ENCODE data around the gene RTL10.
A peak's percentile ranks its signal among the peaks of the same experiment; 100 is the strongest.

Gene RTL10

GRCh38 chr22:19863571-19863970 is 8.9 kb upstream of the RTL10 start:
- no peak overlapping the region for H3K4me3 Mint-ChIP-seq
- no peak overlapping the region for H3K27ac Mint-ChIP-seq
- H3K9me3 Mint-ChIP-seq, result no peaks in the 10 kb centered on the region
- no peaks in the 10 kb centered on the region for H3K27me3 Mint-ChIP-seq
- no peaks in the 10 kb centered on the region for H3K36me3 Mint-ChIP-seq (ENCODE audit: low read depth)
- H3K4me1 Mint-ChIP-seq (ENCODE audit: low read depth), result peaks cover 4% of the 10 kb centered on the region

- H3K27ac Mint-ChIP-seq, result no peak overlapping the region
- H3K36me3 Mint-ChIP-seq (ENCODE audit: low read depth), result no peaks in the 10 kb centered on the region
- H3K27me3 Mint-ChIP-seq, result no peaks in the 10 kb centered on the region
- H3K4me3 Mint-ChIP-seq, result no peak overlapping the region
- H3K9me3 Mint-ChIP-seq, result no peaks in the 10 kb centered on the region
- H3K4me1 Mint-ChIP-seq (ENCODE audit: low read depth), result peaks cover 7% of the 10 kb centered on the region
These were observed 8.1 kb upstream of the RTL10 start for GRCh38 chr22:19862619-19863246.

GRCh38 chr22:19859861-19860510 is 5.3 kb upstream of the RTL10 start:
- H3K27ac Mint-ChIP-seq, result peak overlapping the region; percentile 8
- H3K27me3 Mint-ChIP-seq, result no peaks in the 10 kb centered on the region

GRCh38 chr22:19857382-19857781 is 2.7 kb upstream of the RTL10 start:
- H3K9me3 Mint-ChIP-seq, result no peaks in the 10 kb centered on the region
- no peaks in the 10 kb centered on the region for H3K27me3 Mint-ChIP-seq
- peak overlapping the region; percentile 95 for H3K27ac Mint-ChIP-seq
- peaks cover 41% of the 10 kb centered on the region for H3K4me1 Mint-ChIP-seq (ENCODE audit: low read depth)
- peaks cover 17% of the 10 kb centered on the region for H3K36me3 Mint-ChIP-seq (ENCODE audit: low read depth)
- H3K4me3 Mint-ChIP-seq, result peak overlapping the region; percentile 33

More at GRCh38 chr22:19859861-19860510, 5.3 kb upstream of the RTL10 start:
- H3K9me3 Mint-ChIP-seq, result no peaks in the 10 kb centered on the region
- peaks cover 25% of the 10 kb centered on the region for H3K4me1 Mint-ChIP-seq (ENCODE audit: low read depth)
- H3K4me3 Mint-ChIP-seq, result no peak overlapping the region
- peaks cover 4% of the 10 kb centered on the region for H3K36me3 Mint-ChIP-seq (ENCODE audit: low read depth)

GRCh38 chr22:19855504-19856409 is 1.1 kb upstream of the RTL10 start:
- Mint-ChIP-seq H3K4me1 (ENCODE audit: low read depth) (peaks cover 46% of the 10 kb centered on the region), H3K36me3 (ENCODE audit: low read depth) (peaks cover 29% of the 10 kb centered on the region), H3K27ac (peak overlapping the region; percentile 95), H3K4me3 (peak overlapping the region; percentile 96), H3K9me3 (no peaks in the 10 kb centered on the region), H3K27me3 (no peaks in the 10 kb centered on the region)

GRCh38 chr22:19853879-19854777 is 546 bp downstream of the RTL10 start:
- Mint-ChIP-seq H3K36me3 (ENCODE audit: low read depth) (peaks cover 41% of the 10 kb centered on the region), H3K4me1 (ENCODE audit: low read depth) (peaks cover 51% of the 10 kb centered on the region), H3K27ac (peak overlapping the region; percentile 93), H3K27me3 (no peaks in the 10 kb centered on the region), H3K4me3 (peak overlapping the region; percentile 96), H3K9me3 (no peaks in the 10 kb centered on the region)

- H3K27me3 Mint-ChIP-seq, result no peaks in the 10 kb centered on the region
- peaks cover 59% of the 10 kb centered on the region for H3K4me1 Mint-ChIP-seq (ENCODE audit: low read depth)
- H3K27ac Mint-ChIP-seq, result peak overlapping the region; percentile 93
- no peaks in the 10 kb centered on the region for H3K9me3 Mint-ChIP-seq
- H3K4me3 Mint-ChIP-seq, result peak overlapping the region; percentile 96
- H3K36me3 Mint-ChIP-seq (ENCODE audit: low read depth), result peaks cover 47% of the 10 kb centered on the region
These were observed 1.4 kb downstream of the RTL10 start for GRCh38 chr22:19853058-19853878.

GRCh38 chr22:19852177-19852781 is 2.4 kb downstream of the RTL10 start:
- Mint-ChIP-seq H3K27ac (peak overlapping the region; percentile 93), H3K4me3 (peak overlapping the region; percentile 96), H3K4me1 (ENCODE audit: low read depth) (peaks cover 53% of the 10 kb centered on the region), H3K9me3 (no peaks in the 10 kb centered on the region), H3K36me3 (ENCODE audit: low read depth) (peaks cover 55% of the 10 kb centered on the region), H3K27me3 (no peaks in the 10 kb centered on the region)

- Mint-ChIP-seq H3K27ac (no peak overlapping the region), H3K36me3 (ENCODE audit: low read depth) (peaks cover 55% of the 10 kb centered on the region), H3K27me3 (no peaks in the 10 kb centered on the region), H3K9me3 (no peaks in the 10 kb centered on the region), H3K4me1 (ENCODE audit: low read depth) (peaks cover 45% of the 10 kb centered on the region), H3K4me3 (peak overlapping the region; percentile 96)
These were observed 3.1 kb downstream of the RTL10 start for GRCh38 chr22:19851291-19852176.

- Mint-ChIP-seq H3K27me3 (no peaks in the 10 kb centered on the region), H3K4me3 (no peak overlapping the region), H3K9me3 (no peaks in the 10 kb centered on the region), H3K36me3 (ENCODE audit: low read depth) (peaks cover 51% of the 10 kb centered on the region), H3K27ac (no peak overlapping the region), H3K4me1 (ENCODE audit: low read depth) (peaks cover 40% of the 10 kb centered on the region)
These were observed 3.9 kb downstream of the RTL10 start for GRCh38 chr22:19850763-19851109.

GRCh38 chr22:19849835-19850762 is 4.6 kb downstream of the RTL10 start:
- H3K4me1 Mint-ChIP-seq (ENCODE audit: low read depth), result peaks cover 42% of the 10 kb centered on the region
- H3K27ac Mint-ChIP-seq, result peak overlapping the region; percentile 50
- no peak overlapping the region for H3K4me3 Mint-ChIP-seq
- H3K27me3 Mint-ChIP-seq, result no peaks in the 10 kb centered on the region
- no peaks in the 10 kb centered on the region for H3K9me3 Mint-ChIP-seq
- H3K36me3 Mint-ChIP-seq (ENCODE audit: low read depth), result peaks cover 51% of the 10 kb centered on the region

All from stimulated activated naive CD8-positive, alpha-beta T cell treated with anti-CD3 and anti-CD28 coated beads, Interleukin-15, Interleukin-2, amounts not matched to agents 100 ng/mL and 50 ng/mL, for 24 hours (primary cell).